Fibroblast of villous mesenchyme (primary cell): ENCODE data around the gene ETV7. TPM values are rescaled to one million over a fixed set of nuclear protein-coding genes. Genes with fewer than 3 reads are reported as not detected.

ENCODE experiments used
- DNase-seq: peaks from one replicate; pipeline ENCODE4 v3.0.0-alpha.2; 2010; ENCODE audit warnings: low read depth
- H3K4me3 ChIP-seq: 2 replicates; pipeline ENCODE4 v1.5.1; 2011; ENCODE audit warnings: low read depth, mild to moderate bottlenecking, low read length
- total RNA-seq: library from RNA; depleted of rRNA; stranded (reverse); fragments of >200 nt; gene quantifications from 2 replicates; pipeline ENCODE4 v1.2.3, GENCODE V29; 2012
- TF ChIP-seq, protein P1 (sequence below): IDR thresholded peaks from 2 replicates; pipeline ENCODE4 v1.5.1; 2012; ENCODE audit warnings: low read depth, mild to moderate bottlenecking, low read length; ENCODE audit not compliant: insufficient read depth

ETV7 gene
- total RNA-seq, 1 donor = 0.86 TPM

DNA sequence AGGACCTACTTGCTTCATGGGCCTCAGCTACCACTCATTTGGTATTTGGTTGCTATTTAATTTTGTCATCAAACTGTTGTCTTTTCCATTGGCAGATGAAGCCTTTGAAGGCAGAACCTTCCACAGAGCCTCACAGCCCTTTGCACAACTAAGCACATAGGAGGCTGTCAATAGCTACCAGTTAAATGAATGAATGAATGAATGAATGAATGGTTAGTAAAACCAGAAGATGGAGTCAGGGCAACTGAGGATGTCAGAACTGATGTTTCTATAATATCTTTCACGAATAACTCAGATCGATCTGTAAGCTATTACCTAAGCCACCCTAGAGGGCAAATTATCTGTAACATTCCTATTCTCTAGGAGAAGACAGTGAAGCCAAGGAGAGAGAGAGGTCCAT lies 69.8 kb downstream of the ETV7 start:
- no peak overlapping the region for H3K4me3 ChIP-seq
- TF ChIP-seq, protein P1, sequence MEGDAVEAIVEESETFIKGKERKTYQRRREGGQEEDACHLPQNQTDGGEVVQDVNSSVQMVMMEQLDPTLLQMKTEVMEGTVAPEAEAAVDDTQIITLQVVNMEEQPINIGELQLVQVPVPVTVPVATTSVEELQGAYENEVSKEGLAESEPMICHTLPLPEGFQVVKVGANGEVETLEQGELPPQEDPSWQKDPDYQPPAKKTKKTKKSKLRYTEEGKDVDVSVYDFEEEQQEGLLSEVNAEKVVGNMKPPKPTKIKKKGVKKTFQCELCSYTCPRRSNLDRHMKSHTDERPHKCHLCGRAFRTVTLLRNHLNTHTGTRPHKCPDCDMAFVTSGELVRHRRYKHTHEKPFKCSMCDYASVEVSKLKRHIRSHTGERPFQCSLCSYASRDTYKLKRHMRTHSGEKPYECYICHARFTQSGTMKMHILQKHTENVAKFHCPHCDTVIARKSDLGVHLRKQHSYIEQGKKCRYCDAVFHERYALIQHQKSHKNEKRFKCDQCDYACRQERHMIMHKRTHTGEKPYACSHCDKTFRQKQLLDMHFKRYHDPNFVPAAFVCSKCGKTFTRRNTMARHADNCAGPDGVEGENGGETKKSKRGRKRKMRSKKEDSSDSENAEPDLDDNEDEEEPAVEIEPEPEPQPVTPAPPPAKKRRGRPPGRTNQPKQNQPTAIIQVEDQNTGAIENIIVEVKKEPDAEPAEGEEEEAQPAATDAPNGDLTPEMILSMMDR = no peak
- no peak for DNase-seq

Other genes starting within 250 kb of the ETV7 start
- 19.3 and 22.5 TPM in 2 replicates for gene BRPF3, start 190.9 kb downstream of the ETV7 start, total RNA-seq
- not detected in 2 replicates for gene PNPLA1, start 117.6 kb downstream of the ETV7 start, total RNA-seq
- gene BNIP5, start 50.8 kb downstream of the ETV7 start, total RNA-seq = not detected in 2 replicates
- gene PXT1, start 55.2 kb upstream of the ETV7 start, total RNA-seq = under 0.01 and 0.43 TPM in 2 replicates
- 116 and 143 TPM in 2 replicates for gene KCTD20, start 55.3 kb upstream of the ETV7 start, total RNA-seq
- gene STK38, start 159.8 kb upstream of the ETV7 start, total RNA-seq = 32.9 and 55.3 TPM in 2 replicates
- 445 and 462 TPM in 2 replicates for gene SRSF3, start 206.7 kb upstream of the ETV7 start, total RNA-seq